WI38 (cell line): ENCODE results near the gene ERBB2.

Source experiments
- H3K4me3 ChIP-seq: 2 replicates; pipeline ENCODE4 v1.5.1; 2011; ENCODE audit warnings: low read depth, mild to moderate bottlenecking, control low read depth, low read length
- TF ChIP-seq, protein P1 (sequence below): IDR thresholded peaks from 2 replicates; pipeline ENCODE4 v1.5.1; 2012; ENCODE audit warnings: low read depth, mild to moderate bottlenecking, control low read depth, low read length

Gene ERBB2

DNA sequence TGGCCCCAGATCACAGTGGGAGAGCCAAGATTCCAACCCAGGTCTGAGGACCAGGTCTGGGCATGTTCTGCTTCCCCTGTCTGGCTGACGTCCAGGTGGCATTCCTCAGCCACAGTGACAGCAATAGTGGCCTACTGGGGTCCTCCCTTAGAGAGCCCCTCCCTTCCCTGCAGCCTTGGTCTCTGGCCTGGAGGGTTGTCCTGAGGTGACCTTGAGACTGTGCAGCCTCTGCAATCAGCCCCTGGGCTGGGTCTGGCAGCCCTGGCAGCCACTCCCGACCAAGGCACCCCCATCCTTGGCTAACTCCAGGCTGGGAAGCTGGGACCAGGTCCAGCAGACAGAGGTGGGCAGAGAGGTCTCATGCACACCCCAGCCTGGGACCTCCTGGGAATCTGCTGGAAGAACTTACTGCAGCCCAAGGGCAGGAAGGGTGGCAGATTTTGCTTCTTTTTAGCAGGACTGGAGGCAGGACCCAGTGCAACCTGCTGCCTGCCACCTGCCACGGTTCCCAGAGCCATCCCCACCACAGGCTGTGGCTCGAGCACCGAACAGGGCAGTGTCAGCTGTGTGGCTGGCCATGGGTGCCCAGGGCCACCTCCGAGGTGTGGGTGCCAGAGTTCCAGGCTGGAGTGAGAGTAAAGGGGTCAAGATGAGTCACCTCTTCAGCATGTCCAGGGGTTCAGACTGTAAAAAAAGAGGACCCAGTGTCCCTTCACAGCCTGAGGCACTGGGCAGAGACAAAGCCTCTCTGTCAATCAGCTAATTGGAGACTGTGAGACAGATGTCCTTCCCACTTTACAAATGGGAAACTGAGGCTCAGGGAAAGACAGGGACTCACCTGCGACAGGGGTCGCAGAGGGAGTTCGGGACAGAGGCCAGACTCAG is 50.5 kb downstream of the ERBB2 start:
- TF ChIP-seq, protein P1, sequence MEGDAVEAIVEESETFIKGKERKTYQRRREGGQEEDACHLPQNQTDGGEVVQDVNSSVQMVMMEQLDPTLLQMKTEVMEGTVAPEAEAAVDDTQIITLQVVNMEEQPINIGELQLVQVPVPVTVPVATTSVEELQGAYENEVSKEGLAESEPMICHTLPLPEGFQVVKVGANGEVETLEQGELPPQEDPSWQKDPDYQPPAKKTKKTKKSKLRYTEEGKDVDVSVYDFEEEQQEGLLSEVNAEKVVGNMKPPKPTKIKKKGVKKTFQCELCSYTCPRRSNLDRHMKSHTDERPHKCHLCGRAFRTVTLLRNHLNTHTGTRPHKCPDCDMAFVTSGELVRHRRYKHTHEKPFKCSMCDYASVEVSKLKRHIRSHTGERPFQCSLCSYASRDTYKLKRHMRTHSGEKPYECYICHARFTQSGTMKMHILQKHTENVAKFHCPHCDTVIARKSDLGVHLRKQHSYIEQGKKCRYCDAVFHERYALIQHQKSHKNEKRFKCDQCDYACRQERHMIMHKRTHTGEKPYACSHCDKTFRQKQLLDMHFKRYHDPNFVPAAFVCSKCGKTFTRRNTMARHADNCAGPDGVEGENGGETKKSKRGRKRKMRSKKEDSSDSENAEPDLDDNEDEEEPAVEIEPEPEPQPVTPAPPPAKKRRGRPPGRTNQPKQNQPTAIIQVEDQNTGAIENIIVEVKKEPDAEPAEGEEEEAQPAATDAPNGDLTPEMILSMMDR, result no peak
- no peak overlapping the region for H3K4me3 ChIP-seq

DNA sequence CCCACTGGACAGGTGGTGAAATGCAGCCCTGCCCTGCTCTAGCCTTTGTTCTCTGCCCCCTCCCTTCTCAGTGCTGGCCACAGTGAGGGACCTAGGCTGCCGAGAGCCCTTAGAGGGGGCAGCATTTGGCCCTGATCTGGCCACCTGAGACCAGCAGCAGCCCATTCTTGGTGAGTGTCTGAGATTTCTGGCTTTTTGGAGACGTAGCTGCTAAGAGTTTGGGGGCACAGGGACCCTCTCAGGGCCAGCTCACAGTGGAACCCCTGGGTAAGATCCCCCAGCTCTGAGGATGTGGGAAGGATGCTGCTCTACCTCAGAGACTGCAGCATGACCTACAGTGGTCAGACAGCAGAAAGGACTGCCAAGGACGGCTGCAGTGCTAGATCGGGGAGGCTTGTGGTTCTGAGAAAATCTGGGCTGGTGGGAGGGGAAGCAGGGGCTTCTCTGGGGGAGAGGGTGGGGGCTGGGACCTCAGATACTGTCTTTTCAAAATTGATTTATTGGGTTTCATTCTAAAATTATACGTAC is 51.2 kb downstream of the ERBB2 start:
- TF ChIP-seq, protein P1, result no peak
- no peak overlapping the region for H3K4me3 ChIP-seq

DNA sequence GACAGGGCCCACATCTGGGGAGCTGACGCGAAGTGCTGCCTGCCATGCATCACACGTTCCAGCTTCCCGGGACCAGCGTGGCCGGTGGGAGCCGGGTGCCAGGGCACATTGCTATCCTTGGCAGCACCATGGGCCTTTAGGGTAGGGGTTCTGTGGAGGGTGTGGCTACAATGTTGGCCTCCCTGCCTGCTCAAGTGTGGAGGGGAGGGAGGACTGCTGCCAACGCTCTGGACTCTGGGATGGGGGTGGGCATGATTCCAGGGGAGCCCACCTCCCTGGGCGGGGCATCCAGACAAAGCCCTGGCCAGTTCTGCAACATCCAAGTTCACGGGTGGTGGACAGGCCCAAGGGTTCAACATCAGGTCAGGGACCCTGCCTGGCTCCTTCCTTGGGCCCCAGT is 51.8 kb downstream of the ERBB2 start:
- no peak overlapping the region for H3K4me3 ChIP-seq
- TF ChIP-seq, protein P1, result no peak

DNA sequence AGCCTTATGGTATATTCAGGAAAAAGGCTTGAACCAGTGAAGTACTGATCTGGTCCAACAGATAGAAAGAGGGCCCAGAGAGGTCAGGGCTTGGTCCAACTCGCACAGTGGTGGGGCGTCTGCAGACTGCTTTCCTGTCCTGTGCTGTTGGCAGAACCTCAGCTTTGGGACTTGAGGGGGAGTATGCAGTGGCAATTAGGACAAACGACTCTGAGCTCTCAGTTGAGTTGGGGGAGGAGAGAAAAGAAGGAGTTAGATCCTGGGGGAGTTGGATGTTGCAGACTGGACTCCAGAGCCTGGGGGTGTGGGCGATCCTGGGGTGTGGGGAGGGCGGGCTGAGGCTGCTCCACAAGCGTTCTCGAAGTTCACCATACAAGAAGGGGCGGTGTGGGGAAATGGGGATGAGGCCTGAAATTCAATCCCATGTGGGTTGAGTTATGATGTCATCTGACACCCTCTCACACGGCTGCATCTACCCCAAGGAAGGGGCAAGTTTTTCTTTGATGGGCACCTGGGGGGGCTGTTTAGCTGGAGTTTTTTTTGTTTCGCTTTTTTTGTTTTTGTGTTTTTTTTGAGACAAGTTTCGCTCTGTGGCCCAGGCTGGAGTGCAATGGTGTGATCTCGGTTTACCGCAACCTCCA is 52.5 kb downstream of the ERBB2 start:
- no peak overlapping the region for H3K4me3 ChIP-seq

DNA sequence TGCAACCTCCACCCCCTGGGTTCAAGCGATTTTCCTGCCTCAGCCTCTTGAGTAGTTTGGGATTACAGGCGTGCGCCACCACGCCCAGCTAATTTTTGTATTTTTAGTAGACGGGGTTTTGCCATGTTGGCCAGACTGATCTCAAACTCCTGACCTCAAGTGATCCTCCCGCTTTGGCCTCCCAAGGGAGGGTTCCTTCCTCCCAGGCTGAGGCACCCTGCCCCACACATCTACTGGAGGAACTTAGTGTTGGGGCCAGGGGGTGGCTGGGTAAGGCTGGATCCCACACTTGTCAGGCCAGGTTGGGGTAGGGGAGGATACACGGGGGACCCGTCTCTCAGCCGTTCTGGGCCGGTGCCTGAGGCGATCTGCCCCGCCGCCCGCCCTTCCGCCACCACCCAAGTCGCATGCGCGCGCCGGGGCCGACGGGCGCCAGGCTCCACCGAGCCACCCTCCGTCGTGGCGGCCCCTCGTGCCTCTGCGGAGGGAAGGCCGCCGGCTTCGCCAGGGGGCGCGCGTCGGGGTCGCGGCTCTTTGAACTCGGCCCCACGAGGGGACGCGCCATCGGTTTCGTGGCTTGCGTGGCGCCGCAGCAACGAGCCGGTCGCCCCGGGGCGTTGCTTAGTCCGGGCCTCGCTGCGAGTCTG is 53.8 kb downstream of the ERBB2 start:
- peak overlapping the region; percentile 67 for H3K4me3 ChIP-seq
- TF ChIP-seq, protein P1, result 0 out of 2 replicates have a peak, but pooled peaks have one; percentile 2

More for the DNA sequence above, 52.5 kb downstream of the ERBB2 start:
- TF ChIP-seq, protein P1, result no peak

DNA sequence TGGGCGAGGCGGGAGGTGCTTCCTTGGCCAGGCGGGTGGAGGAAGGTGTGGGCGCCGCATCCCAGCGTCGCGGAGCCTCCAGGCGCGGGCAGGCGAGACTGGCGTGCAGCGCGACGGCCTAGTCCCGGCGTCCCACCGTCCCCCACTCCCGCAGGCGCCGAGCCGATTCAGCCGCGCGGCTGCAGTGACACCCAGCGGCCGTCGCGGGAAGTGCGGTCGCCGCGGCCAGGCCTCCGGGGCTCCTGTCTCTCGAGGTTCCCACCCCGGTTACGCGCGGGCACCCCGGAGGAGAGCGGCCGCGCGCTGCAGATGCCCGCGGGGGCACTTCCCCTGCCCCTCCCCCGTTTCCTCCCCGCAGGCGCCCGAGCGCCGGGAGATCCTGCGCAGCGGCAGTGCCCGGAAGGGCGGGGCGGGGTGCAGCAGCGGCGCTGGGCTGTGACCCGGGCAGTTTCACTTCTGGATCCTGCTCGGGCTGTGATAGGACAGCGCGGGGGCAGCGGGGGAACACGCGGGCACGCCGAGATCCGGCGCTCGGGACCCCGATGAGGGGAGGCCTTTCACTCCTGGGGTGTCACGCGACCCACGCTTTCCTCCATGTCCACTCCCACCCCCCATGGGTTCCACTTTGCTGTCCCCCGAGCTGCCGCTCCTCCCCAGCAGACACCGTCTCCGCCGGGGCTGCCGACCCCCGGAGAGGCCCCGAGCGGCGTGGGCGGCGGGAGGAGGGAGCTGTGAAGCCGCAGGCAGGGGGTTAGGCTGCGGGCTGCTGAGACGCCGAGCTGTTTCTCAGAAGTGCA is 54.5 kb downstream of the ERBB2 start:
- TF ChIP-seq, protein P1, result peak; percentile 50; the same call in 1 of the 2 replicates
- H3K4me3 ChIP-seq, result peak overlapping the region; percentile 67
